HepG2 (cell line): ENCODE data around the gene NKAIN4. TPM values are rescaled to one million over a fixed set of nuclear protein-coding genes. Genes with fewer than 3 reads are reported as not detected.

Experiments
- ATAD3A ChIP-seq: sonication (generic); formaldehyde crosslinking; IDR thresholded peaks from 2 replicates; pipeline ENCODE4 v1.4.0; 2020; ENCODE audit warnings: missing genetic modification reagents
- CEBPG ChIP-seq: IDR thresholded peaks from 2 replicates; pipeline ENCODE4 v1.6.1; 2016
- DMTF1 ChIP-seq: sonication (generic); formaldehyde crosslinking; IDR thresholded peaks from 2 replicates; pipeline ENCODE4 v1.4.0; 2020; ENCODE audit warnings: mild to moderate bottlenecking, missing genetic modification reagents
- DPF2 ChIP-seq: sonication (generic); formaldehyde crosslinking; IDR thresholded peaks from 2 replicates; pipeline ENCODE4 v1.4.0; 2020; ENCODE audit warnings: mild to moderate bottlenecking, low read depth, missing genetic modification reagents, borderline replicate concordance
- FOXA1 ChIP-seq, 2 experiments: fragments of 450-650 bp in 1 of 2; sonication (generic) in 1 of 2; formaldehyde crosslinking in 1 of 2; IDR thresholded peaks; 2 replicates each; pipeline versions ENCODE4 v1.4.0 to v1.6.1; 2016 to 2020; ENCODE audit warnings: missing genetic modification reagents in 1 of 2
- FOXA3 ChIP-seq: IDR thresholded peaks from 2 replicates; pipeline ENCODE4 v1.6.1; 2016; ENCODE audit warnings: missing genetic modification reagents, missing compliant biosample characterization
- IKZF1 ChIP-seq: fragments of 450-650 bp; IDR thresholded peaks from 2 replicates; pipeline ENCODE4 v1.7.1; 2016
- MAX ChIP-seq: IDR thresholded peaks from 2 replicates; pipeline ENCODE4 v1.6.1; 2012; ENCODE audit warnings: inconsistent platforms
- NR2F1 ChIP-seq, 2 experiments: fragments of 450-650 bp in 1 of 2; formaldehyde crosslinking in 1 of 2; IDR thresholded peaks; 2 replicates each; pipeline versions ENCODE4 v1.5.0 to v1.6.1; 2016 to 2020; ENCODE audit warnings: mild to moderate bottlenecking in 1 of 2, missing compliant biosample characterization in 1 of 2, missing genetic modification reagents in 1 of 2, moderate library complexity in 1 of 2
- POLR2AphosphoS5 ChIP-seq: IDR thresholded peaks from 2 replicates; pipeline ENCODE4 v1.6.1; 2012; ENCODE audit warnings: low read depth, low read length
- REST ChIP-seq, 2 experiments: IDR thresholded peaks; 2 replicates each; pipeline ENCODE4 v1.6.1; 2011 to 2012; ENCODE audit warnings: low read length in 2 of 2, borderline replicate concordance in 1 of 2, low read depth in 1 of 2, mild to moderate bottlenecking in 1 of 2, moderate library complexity in 1 of 2
- SP140L ChIP-seq: sonication (generic); formaldehyde crosslinking; IDR thresholded peaks from 2 replicates; pipeline ENCODE4 v1.4.0; 2020; ENCODE audit warnings: missing genetic modification reagents, borderline replicate concordance
- SPEN ChIP-seq: sonication (generic); formaldehyde crosslinking; IDR thresholded peaks from 2 replicates; pipeline ENCODE4 v1.5.1; 2020; ENCODE audit warnings: low read depth, mild to moderate bottlenecking, missing genetic modification reagents
- STAT6 ChIP-seq: sonication (generic); formaldehyde crosslinking; IDR thresholded peaks from 2 replicates; pipeline ENCODE4 v1.4.0; 2020; ENCODE audit warnings: missing genetic modification reagents, mild to moderate bottlenecking, borderline replicate concordance
- ZNF280B ChIP-seq: sonication (generic); formaldehyde crosslinking; IDR thresholded peaks from 2 replicates; pipeline ENCODE4 v1.5.0; 2020; ENCODE audit warnings: missing genetic modification reagents, mild to moderate bottlenecking, borderline replicate concordance
- ZNF550 ChIP-seq: sonication (generic); formaldehyde crosslinking; IDR thresholded peaks from 2 replicates; pipeline ENCODE4 v1.4.0; 2020; ENCODE audit warnings: mild to moderate bottlenecking, missing genetic modification reagents, borderline replicate concordance
- ZNF562 ChIP-seq: sonication (generic); formaldehyde crosslinking; IDR thresholded peaks from 2 replicates; pipeline ENCODE4 v1.8.0; 2022; ENCODE audit warnings: missing genetic modification reagents, borderline replicate concordance
- ZNF773 ChIP-seq: sonication (generic); formaldehyde crosslinking; IDR thresholded peaks from 2 replicates; pipeline ENCODE4 v1.4.0; 2020; ENCODE audit warnings: missing genetic modification reagents, borderline replicate concordance
- polyA plus RNA-seq, 8 experiments: library from polyadenylated mRNA; depleted of rRNA in 3 of 8; stranded (reverse) in 7 of 8; unstranded in 1 of 8; fragments of >200 nt; fragmentation: Illumina TruSeq in 4 of 8; extraction: Trizol in 4 of 8; gene quantifications; 2 replicates each; pipeline versions ENCODE4 v1.2.1 to v1.2.3, GENCODE V29; 2011 to 2016; ENCODE audit warnings: low read depth in 4 of 8, missing spikeins in 1 of 8, mixed read lengths in 1 of 8; ENCODE audit not compliant: insufficient read depth in 1 of 8
- total RNA-seq, 5 experiments: library from RNA; depleted of rRNA; stranded (reverse); fragments of >200 nt; fragmentation: Illumina TruSeq; extraction: Trizol; gene quantifications; 2 replicates each; pipeline ENCODE4 v1.2.3, GENCODE V29; 2016; ENCODE audit warnings: low read depth in 1 of 5

Gene NKAIN4
- total and polyA plus RNA-seq, 2 of the 13 experiments (the other 11 are each of a cell fraction or from before 2014, with no cell fraction given) = not detected

GRCh38 chr20:63217706-63218105 is 36.6 kb downstream of the NKAIN4 start (continued):
- TF ChIP-seq MAX (no peak), ZNF550 (CRISPR knock-in tag) (no peak), NR2F1 (CRISPR knock-in tag; IDR thresholded peaks at IDR 0.05) (no peak), FOXA1 (IDR thresholded peaks at IDR 0.05) (no peak), FOXA1 (CRISPR knock-in tag; IDR thresholded peaks at IDR 0.05) (peak; percentile 70), DMTF1 (CRISPR knock-in tag) (no peak), ZNF562 (CRISPR knock-in tag) (no peak), CEBPG (CRISPR knock-in tag) (no peak), POLR2AphosphoS5 (no peak), ZNF280B (CRISPR knock-in tag) (no peak), FOXA3 (CRISPR knock-in tag) (peak; percentile 43; the same call in 1 of the 2 replicates), ATAD3A (CRISPR knock-in tag) (no peak), STAT6 (no peak), ZNF773 (CRISPR knock-in tag) (no peak), IKZF1 (no peak), REST (IDR thresholded peaks at IDR 0.05; ENCODE audit: borderline replicate concordance in 1 of 2, low read depth in 1 of 2, low read length in 2 of 2) (no peak), SPEN (no peak), SP140L (CRISPR knock-in tag) (no peak), DPF2 (CRISPR knock-in tag) (no peak)
